Glomerular visceral epithelial cell (primary cell): ENCODE measurements around the gene C10orf90.
A peak's percentile ranks its signal among the peaks of the same experiment; 100 is the strongest.

Source experiments
- DNase-seq: peaks from one replicate; pipeline ENCODE4 v3.0.0-alpha.2; 2016; ENCODE audit errors: extremely low spot score

The C10orf90 gene

DNA sequence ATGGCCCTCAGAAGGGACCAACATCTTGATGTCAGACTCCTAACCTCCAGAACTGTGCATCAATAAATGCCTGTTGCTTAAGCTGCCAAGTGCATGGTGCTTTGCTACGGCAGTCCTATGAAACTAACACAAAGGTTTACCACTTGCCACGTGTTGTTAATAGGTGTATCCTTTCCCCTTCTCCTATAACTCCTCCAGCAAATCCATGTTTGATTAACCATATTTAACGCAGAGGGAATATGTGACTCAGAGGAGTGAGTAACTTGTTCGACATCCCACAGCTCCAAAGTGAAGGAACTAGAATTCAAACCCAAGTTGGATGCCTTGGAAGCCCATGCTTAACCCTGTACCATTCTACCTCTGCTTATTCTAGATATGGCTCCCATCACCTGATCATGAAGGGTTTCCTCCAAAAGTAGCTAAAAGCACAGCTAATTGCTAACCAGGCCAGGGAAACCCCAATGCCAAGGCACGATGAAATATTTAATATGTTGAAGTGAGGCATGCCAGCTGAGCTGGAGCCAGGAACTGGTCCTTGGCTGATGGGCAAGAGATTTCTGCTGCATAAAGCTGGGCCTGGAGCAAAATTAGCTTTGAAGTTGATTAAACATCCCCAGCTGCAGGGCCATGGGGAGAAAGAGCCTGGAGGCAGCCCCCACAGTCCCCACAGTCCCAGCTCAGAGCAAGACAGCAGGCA lies 131.9 kb downstream of the C10orf90 start:
- no peak for DNase-seq

DNA sequence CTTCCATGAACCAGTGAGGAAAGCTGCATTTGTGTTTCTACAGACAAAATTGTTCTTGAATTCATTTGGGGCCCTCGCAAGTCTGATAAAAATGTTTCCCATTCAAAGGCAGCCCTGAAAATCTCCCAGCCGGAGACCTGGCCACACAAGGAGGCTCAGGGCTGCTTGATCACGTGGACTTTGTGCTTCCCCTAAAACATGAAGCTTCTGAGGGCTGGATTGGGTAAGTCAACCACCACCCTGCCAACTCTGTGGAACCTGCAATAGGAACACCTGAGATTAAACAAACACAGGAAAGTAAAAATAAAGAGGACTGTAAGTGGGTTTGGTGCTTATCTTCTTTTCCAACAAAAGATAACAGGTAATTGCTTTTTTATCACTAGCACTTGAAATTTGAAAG lies 133.8 kb downstream of the C10orf90 start:
- DNase-seq: no peak

DNA sequence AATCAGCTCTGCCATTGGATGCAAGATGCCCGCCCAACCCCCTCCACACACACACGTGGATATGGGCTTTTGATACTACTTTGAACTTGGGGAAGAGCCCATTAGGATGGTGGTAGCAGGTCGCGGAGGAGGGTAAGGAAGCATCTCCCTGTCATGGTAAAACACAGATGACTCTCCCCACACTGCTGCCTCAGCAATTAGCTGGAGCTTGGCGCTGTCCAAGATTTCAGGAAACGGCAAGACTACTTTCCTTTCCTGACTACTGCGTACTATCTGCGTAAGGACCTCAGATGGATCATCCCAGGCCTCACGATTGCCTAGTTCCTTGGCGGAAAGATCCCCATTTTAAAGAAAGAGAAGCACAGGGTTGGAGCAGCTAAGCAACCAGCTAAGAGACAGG lies 134.3 kb downstream of the C10orf90 start:
- no peak for DNase-seq

DNA sequence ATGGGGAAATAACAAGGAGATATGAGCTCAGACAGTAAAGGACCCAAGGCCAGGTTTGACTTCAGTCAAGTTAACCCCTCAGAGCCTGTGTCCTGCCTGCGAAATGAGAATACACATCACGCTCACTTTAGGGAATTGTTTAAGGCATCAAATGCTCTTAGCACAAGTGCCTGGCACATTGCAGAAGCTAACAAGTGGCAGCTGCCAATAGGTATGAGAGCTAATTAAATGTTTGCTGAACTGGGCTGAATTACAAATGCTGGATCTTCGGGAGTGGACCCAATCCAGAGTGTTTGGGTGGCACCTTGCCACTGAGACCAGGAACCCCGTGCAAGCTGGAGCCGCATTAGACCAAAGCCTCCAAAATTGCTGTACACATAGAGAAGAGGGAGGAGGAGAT lies 136.8 kb downstream of the C10orf90 start:
- DNase-seq: no peak

DNA sequence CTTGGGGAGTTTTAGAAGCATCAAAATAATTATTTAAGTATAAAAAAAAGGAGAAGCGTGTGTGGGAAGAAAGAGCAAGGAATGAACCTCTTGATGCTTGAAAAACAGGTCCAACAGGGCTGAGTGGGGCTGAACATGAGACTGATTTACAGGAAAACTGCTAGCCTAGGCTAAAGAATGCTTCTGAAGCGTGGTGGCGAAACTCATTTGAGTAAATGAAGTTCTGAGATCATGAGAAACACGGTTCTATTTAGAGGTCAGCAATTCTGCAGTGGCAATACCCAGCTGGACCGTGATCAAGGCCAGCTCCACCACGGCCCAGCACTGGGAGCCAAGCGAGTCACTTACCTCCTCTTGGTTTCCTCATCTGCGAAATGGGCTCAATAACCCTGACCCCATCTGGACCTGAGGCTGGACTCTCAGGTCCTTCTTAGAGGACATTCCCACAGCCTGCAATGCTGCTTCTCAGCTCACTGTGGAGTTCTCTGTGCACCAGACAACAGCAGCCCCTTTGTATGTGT lies 142.1 kb downstream of the C10orf90 start:
- DNase-seq: no peak

DNA sequence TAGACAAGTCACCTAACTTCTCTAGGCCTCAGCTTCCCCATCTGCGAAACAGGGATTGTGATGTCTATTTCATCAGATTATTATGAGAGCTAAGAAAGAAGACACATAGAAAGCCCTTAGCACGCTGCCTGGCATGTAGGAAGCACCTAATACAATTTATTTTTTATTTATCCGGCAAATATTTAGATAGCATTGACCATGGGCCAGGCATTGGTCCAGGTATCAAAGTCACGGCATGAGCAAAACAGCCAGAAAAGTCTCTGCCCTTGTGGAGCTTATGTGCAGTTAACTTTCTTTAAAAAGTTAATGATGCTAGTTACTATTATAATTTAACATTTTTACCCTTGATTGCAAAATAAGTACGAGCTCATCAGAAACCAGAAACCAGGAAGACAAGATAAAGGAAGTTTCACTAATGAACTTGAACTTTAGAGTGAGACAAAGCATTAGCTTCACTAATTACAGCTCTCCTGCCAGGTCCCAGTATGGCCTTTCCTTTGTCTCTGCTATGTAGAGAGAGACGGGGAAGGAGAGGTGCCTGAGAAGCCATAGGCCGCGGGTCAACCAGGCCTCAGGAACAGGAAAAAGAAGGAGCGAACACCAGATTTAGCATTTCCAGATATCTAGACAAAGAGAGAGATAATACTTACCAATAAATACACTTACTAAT lies 142.7 kb downstream of the C10orf90 start:
- DNase-seq: no peak

DNA sequence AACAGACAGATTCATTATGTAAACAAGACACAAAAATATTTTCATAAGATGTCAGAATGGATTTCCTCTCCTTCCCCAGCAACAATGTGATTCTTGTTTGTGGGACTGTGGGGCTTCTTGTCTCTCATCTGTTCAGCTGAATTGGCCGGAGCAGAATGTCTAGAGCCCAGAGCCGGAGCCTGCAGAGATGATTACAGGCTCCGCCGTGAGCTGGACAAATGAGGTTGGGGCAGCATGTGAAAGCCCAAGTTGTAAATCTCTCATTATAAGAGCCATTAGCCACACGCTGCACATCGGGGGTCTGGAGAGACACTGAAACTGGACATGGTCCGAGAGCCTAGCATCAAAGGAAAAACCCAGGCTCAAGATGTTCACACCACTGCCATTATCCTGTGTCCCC lies 145.2 kb downstream of the C10orf90 start:
- no peak for DNase-seq

DNA sequence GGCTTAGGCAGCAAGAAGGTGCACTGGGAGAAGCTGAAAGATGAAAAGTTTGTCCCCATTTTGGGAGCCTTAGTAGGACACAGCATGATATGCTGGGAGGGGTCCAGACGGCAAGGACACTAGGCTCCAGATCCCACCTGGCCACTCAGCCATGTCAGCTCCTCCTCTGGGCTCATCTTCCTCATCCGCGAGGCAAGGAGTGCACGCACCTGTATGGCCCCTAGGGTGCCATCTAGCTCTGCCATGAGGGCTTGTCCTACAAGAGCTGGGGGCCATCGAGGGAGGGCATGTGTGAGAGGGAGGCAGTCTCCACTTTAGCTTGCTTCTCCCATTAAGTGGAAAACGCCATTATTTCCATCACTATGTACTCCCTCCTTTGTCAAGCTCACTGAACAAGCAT lies 146.0 kb downstream of the C10orf90 start:
- no peak for DNase-seq

DNA sequence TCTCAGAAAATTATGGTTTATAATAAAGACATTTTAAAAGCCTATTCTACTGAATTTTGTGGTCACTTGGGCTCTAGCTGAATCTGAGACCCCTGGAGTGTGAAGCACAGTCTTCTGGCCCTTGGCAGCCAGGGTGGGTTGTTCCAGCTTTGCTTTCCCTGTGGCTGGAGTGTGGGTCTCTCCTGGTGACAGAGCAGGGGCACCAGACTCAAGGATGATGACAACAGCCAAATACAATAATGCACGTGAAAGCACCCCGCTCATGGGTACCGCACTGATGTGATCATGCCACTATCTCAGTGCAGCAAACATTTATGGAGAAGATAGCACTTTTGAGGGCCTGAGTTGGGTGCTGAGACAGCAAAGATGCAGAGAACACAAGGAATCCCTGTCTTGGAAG lies 147.4 kb downstream of the C10orf90 start:
- no peak for DNase-seq

DNA sequence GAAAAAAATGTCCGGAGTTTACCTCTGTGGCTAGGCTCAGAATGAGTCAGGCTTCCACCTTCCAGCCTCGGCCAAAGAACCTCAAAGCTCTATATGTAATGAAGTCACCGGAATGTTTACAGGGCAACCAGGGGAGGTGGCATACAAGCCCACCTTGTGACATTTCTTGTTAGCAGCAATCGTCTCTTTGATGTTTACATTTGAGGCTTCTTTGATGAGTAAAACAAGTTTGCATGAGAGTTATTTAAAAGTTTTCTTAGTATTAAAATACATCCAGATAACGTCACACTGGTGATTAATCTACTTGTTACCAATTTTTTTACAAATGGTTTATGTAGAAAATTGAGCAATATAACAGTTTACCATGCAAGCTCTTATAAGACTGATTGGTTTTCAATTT lies 149.1 kb downstream of the C10orf90 start:
- peak; percentile 31 for DNase-seq

DNA sequence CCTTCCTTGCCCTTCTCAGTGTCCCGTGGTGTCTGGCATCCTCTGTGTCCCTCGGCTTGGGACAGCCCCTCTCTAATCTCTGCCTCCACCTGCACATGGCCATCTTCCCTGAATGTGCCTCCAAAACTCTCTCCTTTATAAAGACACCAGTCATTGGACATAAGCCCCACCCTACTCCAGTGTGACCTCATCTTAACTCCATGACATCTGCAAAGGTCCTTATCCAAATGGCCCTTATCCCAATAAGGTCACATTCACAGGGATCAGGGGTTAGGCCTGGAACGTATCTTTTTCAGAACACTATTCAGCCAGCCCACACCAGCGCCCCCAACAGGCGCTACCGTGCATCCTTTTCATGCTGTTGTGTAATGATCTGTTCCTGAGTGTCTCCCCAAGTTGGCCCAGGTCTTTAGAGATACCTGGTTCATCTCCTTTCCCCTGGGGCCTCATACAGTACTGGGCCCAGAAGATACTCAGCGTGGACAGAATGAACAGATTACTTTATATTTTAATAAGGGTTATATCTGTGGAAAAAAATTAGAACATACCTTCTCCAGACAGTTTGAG lies 149.7 kb downstream of the C10orf90 start:
- DNase-seq: no peak

DNA sequence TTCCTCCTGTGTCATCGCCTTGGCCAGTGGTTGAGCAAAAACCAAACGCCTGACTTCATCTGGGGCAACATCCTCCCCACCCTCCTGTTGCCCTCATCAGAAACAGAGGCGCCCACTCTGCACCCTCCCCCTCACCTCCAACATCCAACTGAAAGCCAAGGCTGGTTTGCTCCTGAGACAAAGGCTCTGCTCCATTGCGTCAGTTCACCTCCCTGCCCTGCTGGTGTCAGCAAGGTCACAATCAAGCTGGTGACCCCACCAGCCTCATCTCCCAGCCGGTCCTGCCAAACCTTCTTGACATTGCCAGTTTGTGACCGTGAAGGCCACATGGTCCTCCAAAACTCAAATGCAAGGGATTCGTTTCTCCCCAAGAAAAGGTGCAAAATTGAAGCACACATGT lies 150.5 kb downstream of the C10orf90 start:
- no peak for DNase-seq

DNA sequence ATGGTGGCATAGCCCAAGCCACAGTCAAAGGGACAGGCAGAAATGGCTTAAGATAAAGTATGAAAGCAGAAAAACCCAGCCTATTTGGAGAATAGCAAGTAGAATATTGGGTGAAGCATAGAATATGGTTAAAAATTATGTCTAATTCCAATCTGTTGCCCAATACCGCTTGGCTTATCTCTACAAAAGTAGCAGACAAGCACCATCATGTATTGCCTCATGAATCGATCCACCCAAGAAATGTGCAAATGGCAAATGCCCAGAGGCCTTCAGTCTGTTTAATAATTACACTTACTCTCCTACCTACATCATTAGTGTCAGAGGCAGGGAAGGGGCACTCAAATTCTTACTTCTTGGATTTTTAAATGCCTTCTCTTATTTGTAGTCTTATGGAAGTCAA lies 151.3 kb downstream of the C10orf90 start:
- no peak for DNase-seq

DNA sequence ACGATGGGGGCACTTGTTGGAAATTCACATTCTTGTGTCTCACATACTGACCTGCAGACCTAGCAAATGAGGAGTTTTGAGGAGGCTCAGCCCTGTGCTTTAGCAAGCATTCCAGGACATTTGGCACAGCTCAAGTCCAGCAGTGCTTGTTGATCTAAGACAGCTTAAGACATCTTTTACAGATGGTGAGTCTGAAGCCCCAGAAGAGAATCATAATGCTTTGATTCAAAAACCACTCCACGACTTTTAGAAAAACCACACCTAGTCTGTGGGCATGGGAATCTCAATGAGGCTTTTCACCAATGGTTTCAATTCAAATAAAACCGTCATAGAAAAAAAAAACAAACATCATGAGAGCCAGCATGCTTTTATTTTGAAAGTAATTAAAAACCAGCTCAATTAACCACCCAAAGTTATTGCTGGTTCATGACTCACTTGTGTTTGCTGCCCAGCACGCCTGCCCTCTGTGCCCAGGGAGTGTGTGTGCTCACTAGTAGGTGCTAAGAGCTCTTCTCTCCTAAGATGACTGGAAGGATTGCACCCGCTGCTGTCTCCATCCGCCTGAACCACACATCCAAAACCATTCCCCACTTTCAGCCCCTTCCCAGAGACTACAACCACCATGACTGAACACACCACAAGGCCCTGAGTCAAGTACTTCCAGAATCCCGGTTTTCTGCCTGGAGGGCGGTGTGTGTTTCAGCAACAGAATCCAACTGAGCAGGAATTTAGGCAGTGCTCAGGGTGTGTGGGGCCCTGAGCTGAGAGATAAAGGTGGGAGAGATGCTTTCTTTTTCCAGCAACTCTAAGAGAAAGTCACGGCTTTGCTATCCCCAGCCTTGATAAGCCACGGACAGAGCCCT lies 152.0 kb downstream of the C10orf90 start:
- DNase-seq: no peak

DNA sequence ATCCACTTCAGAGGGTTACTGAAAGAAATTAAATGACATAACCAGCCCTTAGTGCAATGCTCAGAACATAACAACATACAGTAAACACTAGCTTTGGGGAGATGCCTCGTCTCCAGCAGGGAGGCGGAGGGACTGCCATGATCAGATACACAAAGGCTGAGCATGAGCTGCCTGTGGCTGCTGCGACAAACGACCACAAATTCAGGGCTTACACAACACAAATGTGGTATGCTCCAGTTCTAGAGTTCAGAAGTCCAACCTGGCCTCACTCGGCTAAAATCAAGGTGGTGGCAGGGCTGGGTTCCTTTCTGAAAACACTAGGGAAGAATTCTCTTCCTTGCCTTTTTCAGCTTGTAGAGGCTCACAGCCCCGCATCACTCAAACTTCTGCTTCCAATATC lies 154.0 kb downstream of the C10orf90 start:
- DNase-seq: no peak

DNA sequence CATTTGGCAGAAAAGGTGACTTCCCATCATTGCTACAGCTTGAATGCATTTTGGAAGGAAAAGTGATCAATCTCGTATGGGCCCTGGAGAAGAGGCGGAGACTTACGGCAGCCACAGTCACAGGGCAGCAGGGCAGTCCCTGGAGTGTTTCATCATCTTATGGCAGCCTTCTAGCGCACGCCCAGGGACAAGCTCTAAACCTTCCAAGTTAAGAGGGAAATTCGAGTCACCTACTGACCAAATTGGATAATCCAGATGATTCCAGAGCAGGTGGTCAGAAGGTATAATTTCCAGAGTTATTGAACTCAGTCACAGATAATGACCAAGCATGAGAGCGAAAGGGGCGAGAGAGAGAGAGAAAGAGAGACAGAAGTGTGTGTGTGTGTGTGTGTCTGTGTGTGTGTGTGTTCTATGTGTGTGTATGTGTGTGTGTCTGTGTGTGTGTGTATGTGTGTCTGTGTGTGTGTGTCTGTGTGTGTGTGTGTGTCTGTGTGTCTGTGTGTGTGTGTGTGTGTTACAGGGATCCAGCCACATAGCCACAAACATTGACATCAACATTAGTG lies 158.5 kb downstream of the C10orf90 start:
- no peak for DNase-seq

DNA sequence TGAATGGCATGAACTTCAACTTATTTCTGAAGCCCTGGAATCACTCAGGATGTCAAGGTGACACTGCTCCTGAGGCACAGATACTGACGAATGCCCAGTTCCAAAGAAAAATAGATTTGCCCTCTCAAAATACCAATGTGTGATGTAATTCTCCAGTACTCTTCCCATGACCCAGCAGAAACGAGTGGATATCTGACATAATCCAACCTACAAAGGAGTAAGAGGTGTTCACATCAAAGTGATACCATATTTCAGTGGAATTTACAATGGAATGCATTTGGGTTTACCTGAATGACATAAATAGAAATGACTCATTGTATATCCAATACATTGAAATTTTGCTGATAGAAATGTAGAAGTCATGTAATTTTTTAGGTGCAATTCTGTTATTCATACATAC lies 161.3 kb downstream of the C10orf90 start:
- no peak for DNase-seq

DNA sequence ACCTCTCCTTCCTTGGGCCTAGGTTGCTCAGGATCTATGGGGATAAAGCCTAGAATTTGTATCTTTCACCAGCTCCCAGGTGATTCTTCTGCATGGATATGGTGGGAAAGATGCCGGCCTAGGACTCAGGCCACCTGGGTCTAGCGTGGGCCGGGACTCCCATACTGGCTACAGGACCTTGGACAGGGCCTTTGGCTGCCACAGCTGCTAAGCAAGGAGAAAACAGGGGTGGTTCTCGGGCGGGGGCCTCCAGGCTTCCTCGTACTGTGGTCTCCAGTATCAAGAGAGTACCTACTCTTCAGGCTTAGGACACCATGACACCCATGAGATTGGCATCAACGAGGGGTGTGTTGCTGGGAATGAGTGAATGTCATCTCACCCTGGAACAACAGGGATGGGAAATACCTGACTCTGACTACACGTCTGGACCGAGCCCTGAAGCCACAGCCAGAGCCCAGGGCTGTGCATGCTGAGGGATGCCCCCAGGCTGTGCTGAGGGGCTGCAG lies 161.9 kb downstream of the C10orf90 start:
- DNase-seq: no peak

DNA sequence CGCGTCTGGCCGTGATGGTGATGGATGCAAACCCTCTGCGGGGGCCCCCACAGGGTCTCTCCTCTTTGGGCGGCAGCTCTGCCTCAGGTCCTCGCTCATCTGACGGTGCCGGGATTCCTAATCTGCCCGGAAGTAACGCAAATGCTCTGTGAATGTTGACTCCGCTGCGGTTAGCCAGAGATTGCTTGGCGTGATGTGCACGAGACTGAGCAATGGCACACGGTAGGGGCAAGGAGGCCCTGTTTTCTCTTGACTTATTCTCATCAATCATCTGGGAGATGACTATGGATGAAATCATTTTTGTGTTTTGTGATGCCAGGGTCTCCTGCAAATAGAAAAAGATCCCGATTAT lies 165.8 kb downstream of the C10orf90 start:
- no peak for DNase-seq

DNA sequence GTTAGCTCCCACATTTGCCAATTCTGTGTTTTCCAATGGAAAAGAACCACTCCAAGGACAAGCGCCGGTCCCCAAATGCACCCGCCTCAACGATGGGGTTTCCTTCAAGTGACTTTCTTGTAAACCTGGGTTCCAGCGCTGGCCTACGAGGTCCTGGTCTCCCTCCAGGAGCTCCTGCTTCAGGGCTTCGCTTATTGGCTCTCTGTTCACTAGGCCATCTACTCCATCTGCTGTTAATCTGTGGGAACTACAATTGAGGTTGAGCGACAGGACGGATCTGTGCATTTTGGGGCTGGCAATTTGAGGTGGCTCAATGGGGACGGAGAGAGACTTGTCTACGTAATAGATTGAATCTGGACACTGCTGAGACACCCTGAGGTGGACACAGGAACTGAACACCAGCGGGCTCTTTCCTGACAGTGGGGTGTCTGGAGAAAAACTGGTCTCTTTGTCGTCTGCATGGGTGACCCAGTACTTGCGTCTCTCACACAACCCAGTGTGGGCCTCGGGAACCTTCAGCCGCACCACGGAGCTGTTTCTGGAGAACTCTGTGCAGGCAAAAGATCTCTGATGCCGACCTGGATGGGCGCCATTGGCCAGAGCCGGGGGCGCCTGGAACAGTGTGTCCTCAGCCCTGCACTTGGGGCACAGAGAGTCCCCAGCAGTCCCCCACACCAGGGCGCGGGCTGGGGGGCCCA lies 166.3 kb downstream of the C10orf90 start:
- peak; percentile 70 for DNase-seq

DNA sequence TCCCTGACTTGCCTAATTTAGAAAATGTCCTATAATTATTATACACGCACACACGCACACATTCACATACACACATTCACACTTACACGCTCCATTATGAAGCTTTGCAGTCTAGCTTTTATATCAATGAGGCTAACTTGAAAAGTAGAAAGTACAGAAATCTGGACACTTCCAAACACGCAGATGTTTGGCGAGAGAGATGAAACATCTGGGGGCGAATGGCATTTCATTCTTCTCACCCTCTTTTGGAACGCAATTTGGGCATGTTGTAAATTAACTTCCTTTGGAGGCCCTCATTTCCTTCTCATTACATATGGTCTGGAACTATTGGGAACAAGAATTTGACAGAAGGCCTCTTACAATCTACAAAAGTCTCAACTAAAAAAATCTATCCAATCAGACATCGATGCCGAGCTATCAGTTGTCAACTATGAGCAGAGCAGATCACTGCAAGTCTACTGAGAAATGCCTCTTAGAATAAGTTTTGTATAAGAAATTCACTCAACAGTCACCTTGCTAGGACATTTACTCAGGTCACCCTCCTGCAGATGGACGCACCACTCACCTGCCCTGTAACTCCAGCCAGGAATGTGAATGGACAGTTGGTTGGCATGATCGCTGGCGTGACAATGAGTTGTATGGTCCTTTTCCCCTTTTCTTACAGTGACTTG lies 167.0 kb downstream of the C10orf90 start:
- DNase-seq: no peak
